Measurements from ENCODE around the gene CD14. TPM values are rescaled to one million over a fixed set of nuclear protein-coding genes. Genes with fewer than 3 reads are reported as not detected.

CD14 gene
- total RNA-seq, 2 experiments from 2014 or later, result 0.76 to 1.0 TPM

DNA sequence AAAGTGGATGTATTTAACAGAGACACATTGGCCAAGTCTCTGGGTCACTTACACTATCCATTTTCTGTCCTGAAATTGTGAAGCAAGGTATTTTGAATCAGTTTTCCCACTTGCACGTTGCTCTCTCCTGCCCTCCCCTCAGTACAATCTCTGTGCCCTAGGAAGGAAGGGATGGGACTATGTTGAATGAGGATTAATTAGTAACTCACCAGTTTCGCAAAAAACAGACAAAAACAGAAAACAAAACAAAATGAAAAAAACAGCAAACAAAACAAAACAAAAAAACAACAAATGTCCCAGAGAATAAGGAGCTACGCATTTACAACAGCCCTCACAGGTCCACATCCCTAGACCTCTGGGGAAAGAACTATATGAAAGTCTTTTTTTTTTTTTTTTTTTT lies 1.1 kb upstream of the CD14 start:
- Histone ChIP-seq H4K20me1 (ENCODE audit: insufficient read depth, low read length) (no peaks in the 10 kb centered on the region), H3K9me2 (ENCODE audit: insufficient read depth, low read length) (no peaks in the 10 kb centered on the region), H3K4me1 (ENCODE audit: insufficient read depth, low read length, poor library complexity, severe bottlenecking) (peaks cover 5% of the 10 kb centered on the region), H3K4me3 (ENCODE audit: low read depth, low read length, poor library complexity, severe bottlenecking) (no peak overlapping the region), H3K79me2 (ENCODE audit: insufficient read depth, low read depth, low read length) (no peaks in the 10 kb centered on the region), H3K36me3 (ENCODE audit: insufficient read depth, low read length) (no peaks in the 10 kb centered on the region), H3K9me3 (ENCODE audit: low read length) (no peaks in the 10 kb centered on the region), H2AFZ (ENCODE audit: low read length) (no peak overlapping the region), H3K27ac (ENCODE audit: low read depth, low read length, poor library complexity, severe bottlenecking) (no peak overlapping the region), H3K4me2 (ENCODE audit: low read length) (no peak overlapping the region)
- BruUV-seq (replicated peaks), result no TSS peak
- TF ChIP-seq EZH2phosphoT487 (IDR thresholded peaks at IDR 0.05; ENCODE audit: borderline replicate concordance, low read depth, low read length), result no peak
- TF ChIP-seq, protein P1, sequence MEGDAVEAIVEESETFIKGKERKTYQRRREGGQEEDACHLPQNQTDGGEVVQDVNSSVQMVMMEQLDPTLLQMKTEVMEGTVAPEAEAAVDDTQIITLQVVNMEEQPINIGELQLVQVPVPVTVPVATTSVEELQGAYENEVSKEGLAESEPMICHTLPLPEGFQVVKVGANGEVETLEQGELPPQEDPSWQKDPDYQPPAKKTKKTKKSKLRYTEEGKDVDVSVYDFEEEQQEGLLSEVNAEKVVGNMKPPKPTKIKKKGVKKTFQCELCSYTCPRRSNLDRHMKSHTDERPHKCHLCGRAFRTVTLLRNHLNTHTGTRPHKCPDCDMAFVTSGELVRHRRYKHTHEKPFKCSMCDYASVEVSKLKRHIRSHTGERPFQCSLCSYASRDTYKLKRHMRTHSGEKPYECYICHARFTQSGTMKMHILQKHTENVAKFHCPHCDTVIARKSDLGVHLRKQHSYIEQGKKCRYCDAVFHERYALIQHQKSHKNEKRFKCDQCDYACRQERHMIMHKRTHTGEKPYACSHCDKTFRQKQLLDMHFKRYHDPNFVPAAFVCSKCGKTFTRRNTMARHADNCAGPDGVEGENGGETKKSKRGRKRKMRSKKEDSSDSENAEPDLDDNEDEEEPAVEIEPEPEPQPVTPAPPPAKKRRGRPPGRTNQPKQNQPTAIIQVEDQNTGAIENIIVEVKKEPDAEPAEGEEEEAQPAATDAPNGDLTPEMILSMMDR (conservative IDR thresholded peaks at IDR 0.05; ENCODE audit: low read length), result no peak
- no peak for DNase-seq (ENCODE audit: low spot score)
- intact Hi-C loops (cut with micrococcal nuclease; ENCODE audit: unreplicated experiment), result loop anchor here (10.0 kb wide), 1 partner anchor 389 kb away; no protein-coding TSS in a partner anchor
- ChIA-PET POLR2A (interaction anchor here (0.7 to 1.1 kb wide), 2 partner anchors 13 to 117 kb away, joined by 4 to 5 read pairs; partner anchors contain the start of gene NDUFA2), CTCF (ENCODE audit: unreplicated experiment) (no interaction called here)

DNA sequence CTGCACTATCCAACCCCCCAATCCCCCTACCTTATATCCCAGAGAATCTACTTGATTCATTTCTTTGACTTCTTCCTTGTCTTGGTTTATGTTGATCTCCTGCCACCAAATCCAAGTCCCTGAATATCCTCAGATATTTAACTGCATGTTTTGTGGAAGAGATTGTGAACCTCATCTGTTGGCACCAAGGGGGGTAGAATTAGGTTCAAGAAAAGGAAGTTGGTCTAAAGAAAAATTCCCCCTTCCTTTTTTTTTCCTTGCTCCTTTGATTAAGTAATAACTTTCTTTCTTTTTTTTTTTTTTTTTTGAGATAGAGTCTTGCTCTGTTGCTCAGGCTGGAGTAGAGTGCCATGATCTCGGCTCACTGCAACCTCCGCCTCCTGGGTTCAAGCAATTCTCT lies 526 bp upstream of the CD14 start:
- no peak overlapping the region for H2AFZ ChIP-seq (ENCODE audit: low read length)
- ChIA-PET POLR2A (no interaction called here), CTCF (ENCODE audit: unreplicated experiment) (no interaction called here)
- no peak overlapping the region for H3K4me3 ChIP-seq (ENCODE audit: low read depth, low read length, poor library complexity, severe bottlenecking)
- H3K36me3 ChIP-seq (ENCODE audit: insufficient read depth, low read length), result no peaks in the 10 kb centered on the region
- no peaks in the 10 kb centered on the region for H3K4me1 ChIP-seq (ENCODE audit: insufficient read depth, low read length, poor library complexity, severe bottlenecking)
- intact Hi-C loops (cut with micrococcal nuclease; ENCODE audit: unreplicated experiment), result loop anchor here (10.0 kb wide), 1 partner anchor 389 kb away; no protein-coding TSS in a partner anchor
- H3K9me2 ChIP-seq (ENCODE audit: insufficient read depth, low read length), result no peaks in the 10 kb centered on the region
- BruUV-seq (replicated peaks), result no TSS peak
- DNase-seq (ENCODE audit: low spot score), result no peak
- no peaks in the 10 kb centered on the region for H4K20me1 ChIP-seq (ENCODE audit: insufficient read depth, low read length)
- H3K9me3 ChIP-seq (ENCODE audit: low read length), result peaks cover 4% of the 10 kb centered on the region; the same call in 1 of the 2 replicates
- no peaks in the 10 kb centered on the region for H3K79me2 ChIP-seq (ENCODE audit: insufficient read depth, low read depth, low read length)
- H3K4me2 ChIP-seq (ENCODE audit: low read length), result no peak overlapping the region
- no peak overlapping the region for H3K27ac ChIP-seq (ENCODE audit: low read depth, low read length, poor library complexity, severe bottlenecking)
- TF ChIP-seq, protein P1 (conservative IDR thresholded peaks at IDR 0.05; ENCODE audit: low read length), result no peak
- TF ChIP-seq EZH2phosphoT487 (IDR thresholded peaks at IDR 0.05; ENCODE audit: borderline replicate concordance, low read depth, low read length), result no peak

DNA sequence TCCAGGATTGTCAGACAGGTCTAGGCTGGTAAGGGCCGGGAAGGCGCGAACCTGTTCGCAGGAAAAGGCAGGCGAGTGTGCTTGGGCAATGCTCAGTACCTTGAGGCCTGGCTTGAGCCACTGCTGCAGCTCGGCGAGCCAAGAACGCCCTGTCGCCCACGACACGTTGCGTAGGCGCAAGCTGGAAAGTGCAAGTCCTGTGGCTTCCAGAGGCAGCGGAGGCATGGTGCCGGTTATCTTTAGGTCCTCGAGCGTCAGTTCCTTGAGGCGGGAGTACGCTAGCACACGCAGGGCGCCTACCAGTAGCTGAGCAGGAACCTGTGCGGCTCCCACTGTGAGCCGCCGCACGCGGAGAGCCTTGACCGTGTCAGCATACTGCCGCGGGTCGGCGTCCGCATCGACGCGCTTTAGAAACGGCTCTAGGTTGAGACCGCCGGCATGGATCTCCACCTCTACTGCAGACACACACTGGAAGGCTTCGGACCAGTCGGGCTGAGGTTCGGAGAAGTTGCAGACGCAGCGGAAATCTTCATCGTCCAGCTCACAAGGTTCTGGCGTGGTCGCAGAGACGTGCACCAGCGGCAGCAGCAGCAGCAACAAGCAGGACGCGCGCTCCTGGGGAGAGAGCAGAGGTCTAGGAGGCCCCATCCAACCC lies 482 bp downstream of the CD14 start:
- Histone ChIP-seq H3K9me3 (ENCODE audit: low read length) (peaks cover 14% of the 10 kb centered on the region; the same call in 1 of the 2 replicates), H2AFZ (ENCODE audit: low read length) (no peak overlapping the region), H3K4me2 (ENCODE audit: low read length) (peak overlapping the region; percentile 26; the same call in 1 of the 2 replicates), H3K4me3 (ENCODE audit: low read depth, low read length, poor library complexity, severe bottlenecking) (no peak overlapping the region), H3K79me2 (ENCODE audit: insufficient read depth, low read depth, low read length) (no peaks in the 10 kb centered on the region), H3K36me3 (ENCODE audit: insufficient read depth, low read length) (no peaks in the 10 kb centered on the region), H3K27ac (ENCODE audit: low read depth, low read length, poor library complexity, severe bottlenecking) (no peak overlapping the region), H3K4me1 (ENCODE audit: insufficient read depth, low read length, poor library complexity, severe bottlenecking) (no peaks in the 10 kb centered on the region), H4K20me1 (ENCODE audit: insufficient read depth, low read length) (no peaks in the 10 kb centered on the region), H3K9me2 (ENCODE audit: insufficient read depth, low read length) (no peaks in the 10 kb centered on the region)
- intact Hi-C loops (cut with micrococcal nuclease; ENCODE audit: unreplicated experiment), result loop anchor here (10.0 kb wide), 1 partner anchor 388 kb away; no protein-coding TSS in a partner anchor
- no TSS peak for BruUV-seq (replicated peaks)
- TF ChIP-seq EZH2phosphoT487 (IDR thresholded peaks at IDR 0.05; ENCODE audit: borderline replicate concordance, low read depth, low read length), result no peak
- TF ChIP-seq, protein P1 (conservative IDR thresholded peaks at IDR 0.05; ENCODE audit: low read length), result no peak
- ChIA-PET CTCF (ENCODE audit: unreplicated experiment) (no interaction called here), POLR2A (no interaction called here)
- DNase-seq (ENCODE audit: low spot score), result no peak
